Nephron (organoid): ENCODE results near the gene NCBP2.

ENCODE experiments used
- H3K27ac Mint-ChIP-seq, 3 experiments: 2 replicates each; pipeline ENCODE4 v1.8.0; 2020; ENCODE audit warnings: mixed read lengths in 3 of 3, mild to moderate bottlenecking in 2 of 3, moderate library complexity in 1 of 3
- H3K27me3 Mint-ChIP-seq: 2 replicates; pipeline ENCODE4 v1.8.0; 2021; ENCODE audit warnings: low read depth, mild to moderate bottlenecking, moderate library complexity, mixed read lengths
- H3K36me3 Mint-ChIP-seq: 2 replicates; pipeline ENCODE4 v1.8.0; 2020; ENCODE audit warnings: low read depth, mixed read lengths
- H3K4me1 Mint-ChIP-seq: 2 replicates; pipeline ENCODE4 v1.8.0; 2020; ENCODE audit warnings: mixed read lengths
- H3K4me3 Mint-ChIP-seq, 3 experiments: 2 replicates each; pipeline ENCODE4 v1.8.0; 2020; ENCODE audit warnings: mild to moderate bottlenecking in 3 of 3, mixed read lengths in 3 of 3, moderate library complexity in 2 of 3
- H3K9me3 Mint-ChIP-seq: 2 replicates; pipeline ENCODE4 v1.8.0; 2020; ENCODE audit warnings: mixed read lengths
- CTCF ChIP-seq, 3 experiments: fragments of 200-600 bp; sonication (generic); IDR thresholded peaks; one replicate each; pipeline ENCODE4 v1.5.0; 2021; ENCODE audit warnings: antibody characterized with exemption in 3 of 3; ENCODE audit not compliant: unreplicated experiment in 3 of 3

Gene NCBP2

DNA sequence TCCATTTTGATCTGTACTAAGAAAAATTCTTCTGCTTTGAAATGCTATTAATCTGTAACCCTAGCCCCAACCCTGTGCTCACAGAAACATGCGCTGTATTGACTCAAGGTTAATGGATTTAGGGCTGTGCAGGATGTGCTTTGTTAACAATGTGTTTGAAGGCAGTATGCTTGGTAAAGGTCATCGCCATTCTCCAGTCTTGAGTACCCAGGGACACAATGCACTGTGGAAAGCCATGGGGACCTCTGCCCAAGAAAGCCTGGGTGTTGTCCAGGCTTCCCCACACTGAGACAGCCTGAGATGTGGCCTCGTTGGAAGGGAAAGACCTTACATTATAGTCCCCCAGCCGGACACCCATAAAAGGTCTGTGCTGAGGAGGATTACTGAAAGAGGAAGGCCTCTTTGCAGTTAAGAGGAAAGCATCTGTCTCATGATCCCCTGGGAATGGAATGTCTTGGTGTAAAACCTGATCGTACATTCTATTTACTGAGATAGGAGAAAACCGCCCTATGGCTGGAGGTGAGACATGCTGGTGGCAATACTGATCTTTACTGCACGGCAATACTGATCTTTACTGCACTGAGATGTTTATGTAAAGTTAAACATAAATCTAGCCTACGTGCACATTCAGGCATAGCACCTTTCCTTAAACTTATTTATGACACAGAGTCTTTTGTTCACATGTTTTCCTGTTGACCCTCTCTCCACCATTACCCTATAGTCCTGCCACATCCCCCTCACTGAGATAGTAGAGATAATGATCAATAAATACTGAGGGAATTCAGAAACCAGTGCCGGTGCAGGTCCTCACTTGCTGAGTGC, 20.0 kb upstream of the NCBP2 start:
- Mint-ChIP-seq H3K4me3 (no peak overlapping the region), H3K27ac (peak overlapping the region in 1 of 3 experiments; percentile 42), H3K4me1 (no peaks in the 10 kb centered on the region), H3K9me3 (no peaks in the 10 kb centered on the region), H3K27me3 (peaks cover 41% of the 10 kb centered on the region), H3K36me3 (no peaks in the 10 kb centered on the region)
- no peak for TF ChIP-seq CTCF (IDR thresholded peaks at IDR 0.05; ENCODE audit: unreplicated experiment in 3 of 3)

DNA sequence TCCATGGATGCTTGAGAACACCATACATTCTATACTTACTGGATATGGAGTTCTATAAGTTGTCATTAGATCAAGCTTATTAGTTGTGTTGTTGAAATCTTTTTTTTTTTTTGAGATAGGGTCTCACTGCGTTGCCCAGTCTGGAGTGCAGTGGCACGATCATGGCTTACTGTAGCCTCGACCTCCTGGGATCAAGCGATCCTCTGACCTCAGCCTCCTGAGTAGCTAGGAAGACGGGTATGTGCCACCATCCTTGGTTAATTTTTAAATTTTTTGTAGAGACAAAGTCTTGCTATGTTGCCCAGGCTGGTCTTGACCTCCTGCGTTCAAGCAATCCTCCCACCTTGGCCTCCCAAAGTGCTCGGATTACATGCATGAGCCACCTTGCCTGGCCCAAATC, 12.5 kb upstream of the NCBP2 start:
- Mint-ChIP-seq H3K27me3 (peaks cover 16% of the 10 kb centered on the region), H3K27ac (no peak overlapping the region), H3K9me3 (no peaks in the 10 kb centered on the region), H3K4me1 (no peaks in the 10 kb centered on the region), H3K4me3 (no peak overlapping the region), H3K36me3 (no peaks in the 10 kb centered on the region)
- no peak for TF ChIP-seq CTCF (IDR thresholded peaks at IDR 0.05; ENCODE audit: unreplicated experiment in 3 of 3)

DNA sequence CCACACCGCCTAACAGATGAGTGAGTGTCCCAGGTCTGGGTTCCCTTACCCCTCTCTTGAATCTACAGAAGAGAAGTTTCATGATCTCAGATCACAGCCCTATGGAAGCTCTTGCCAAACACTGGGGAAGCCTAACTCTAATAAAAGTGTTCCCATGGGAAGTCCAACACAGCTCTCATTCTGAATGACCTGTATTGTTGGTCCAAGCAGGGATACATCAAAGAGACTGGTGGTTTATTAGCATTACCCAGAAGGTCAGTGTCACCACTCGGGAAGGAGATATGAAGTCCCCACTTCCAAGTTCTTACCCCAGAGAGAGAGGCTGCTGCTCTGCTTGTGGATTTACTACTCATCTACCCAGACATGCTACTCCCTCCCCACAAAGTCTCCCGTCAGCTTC, 9.0 kb upstream of the NCBP2 start:
- H3K27me3 Mint-ChIP-seq, result peaks cover 16% of the 10 kb centered on the region
- H3K4me3 Mint-ChIP-seq, result no peak overlapping the region
- no peaks in the 10 kb centered on the region for H3K9me3 Mint-ChIP-seq
- TF ChIP-seq CTCF (IDR thresholded peaks at IDR 0.05; ENCODE audit: unreplicated experiment in 3 of 3), result no peak
- no peaks in the 10 kb centered on the region for H3K4me1 Mint-ChIP-seq
- peaks cover 2% of the 10 kb centered on the region for H3K36me3 Mint-ChIP-seq
- H3K27ac Mint-ChIP-seq, result no peak overlapping the region

GRCh38 chr3:196949750-196950149, 7.4 kb upstream of the NCBP2 start:
- Mint-ChIP-seq H3K27ac (no peak overlapping the region), H3K4me3 (no peak overlapping the region), H3K9me3 (no peaks in the 10 kb centered on the region), H3K36me3 (peaks cover 4% of the 10 kb centered on the region), H3K4me1 (peaks cover 3% of the 10 kb centered on the region), H3K27me3 (peaks cover 16% of the 10 kb centered on the region)
- TF ChIP-seq CTCF (IDR thresholded peaks at IDR 0.05; ENCODE audit: unreplicated experiment in 3 of 3), result no peak

DNA sequence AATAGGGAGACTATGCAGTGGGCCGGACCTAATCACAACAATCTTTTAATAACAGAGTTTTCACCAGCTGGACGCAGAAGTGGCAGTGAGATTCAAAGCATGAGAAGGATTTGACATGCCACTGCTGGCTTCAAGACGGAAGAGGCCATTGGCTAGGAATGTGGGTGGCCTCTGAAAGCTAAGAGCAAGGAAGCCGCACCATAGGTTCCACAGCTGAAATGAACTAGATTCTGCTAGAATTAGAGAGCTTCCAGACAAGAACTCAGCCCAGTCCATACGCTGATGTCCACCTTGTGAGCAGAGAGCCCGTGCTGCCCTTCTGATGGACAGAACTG, 6.9 kb upstream of the NCBP2 start:
- no peak for TF ChIP-seq CTCF (IDR thresholded peaks at IDR 0.05; ENCODE audit: unreplicated experiment in 3 of 3)
- H3K4me3 Mint-ChIP-seq, result no peak overlapping the region
- peaks cover 8% of the 10 kb centered on the region for H3K4me1 Mint-ChIP-seq
- H3K27me3 Mint-ChIP-seq, result peaks cover 13% of the 10 kb centered on the region
- peaks cover 4% of the 10 kb centered on the region for H3K36me3 Mint-ChIP-seq
- peak overlapping the region in 1 of 3 experiments; percentile 39 for H3K27ac Mint-ChIP-seq
- H3K9me3 Mint-ChIP-seq, result no peaks in the 10 kb centered on the region
